ENCODE data around the gene MTMR4.
"Not testable (repeated sequence)": the region's sequence is repeated elsewhere in the genome, so short reads cannot be mapped to it uniquely, and the experiment has no call there.

The MTMR4 gene

DNA sequence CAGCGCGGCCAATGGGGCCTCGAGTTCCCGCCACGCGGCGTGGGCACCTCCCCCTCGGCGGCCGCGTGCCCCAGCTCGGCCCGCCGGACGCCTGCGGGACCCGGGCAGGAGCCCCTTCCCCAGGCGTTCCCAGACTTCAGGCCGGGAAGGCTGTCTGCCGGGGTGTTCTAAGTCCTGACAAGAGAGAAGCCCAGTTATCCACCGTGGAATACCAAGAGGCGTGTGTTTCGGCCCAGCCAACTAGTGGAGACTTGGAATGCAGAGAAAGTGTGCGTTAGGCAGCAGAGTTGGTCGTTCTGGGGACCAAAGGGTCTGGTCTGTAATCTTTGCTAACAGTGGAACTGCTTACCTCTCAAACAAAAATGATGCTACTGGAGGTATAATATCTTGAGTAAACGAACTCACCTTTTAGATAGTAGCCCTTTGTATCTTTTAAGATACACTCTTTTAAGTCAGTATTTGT, 26.0 kb downstream of the MTMR4 start:
- no peak for DNase-seq

DNA sequence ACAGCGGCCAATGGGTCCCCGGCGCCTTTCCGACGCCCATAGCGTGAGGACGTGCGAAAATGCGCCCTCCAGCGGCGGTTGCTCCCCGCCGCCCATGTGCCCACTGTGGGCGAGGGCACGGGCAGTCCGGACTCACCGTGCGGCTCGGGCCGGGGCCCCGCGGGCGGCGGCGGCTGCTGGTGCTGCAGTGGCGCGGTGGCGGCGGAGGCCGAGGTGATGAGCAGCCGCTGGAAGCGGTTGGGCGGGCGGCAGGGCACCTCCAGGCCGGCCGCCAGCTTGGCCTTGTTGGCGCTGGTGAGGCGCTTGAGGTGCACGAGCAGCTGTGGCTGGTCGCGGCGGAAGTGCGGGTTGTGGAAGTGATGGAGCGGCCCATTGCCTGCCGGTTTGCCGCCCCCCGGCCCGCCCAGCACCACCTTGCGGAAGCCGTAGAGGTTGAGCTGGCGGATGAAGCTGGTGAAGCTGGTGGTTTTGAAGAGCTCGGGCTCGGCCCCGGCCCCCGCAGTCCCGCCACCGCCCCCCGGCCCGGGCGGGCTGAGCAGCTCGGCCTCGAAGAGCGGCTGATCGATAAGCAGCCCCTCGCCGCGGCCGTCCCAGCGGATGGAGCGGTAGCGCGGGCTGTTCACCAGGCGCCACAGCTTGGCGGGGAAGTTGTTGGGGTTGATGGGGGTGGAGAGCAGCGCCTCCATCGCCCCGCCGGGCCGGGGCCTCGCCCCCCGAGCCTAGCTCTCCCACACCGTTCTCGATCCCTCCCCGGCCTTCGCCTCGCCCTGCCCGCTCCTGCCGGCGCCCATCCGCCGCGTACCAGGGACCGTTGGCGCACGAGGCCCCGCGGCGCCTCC, 26.6 kb downstream of the MTMR4 start, which contains the start of gene HSF5:
HSF5 (minus strand) TSS at position 820 of the 839 bp plus-strand sequence; CDS start at position 686, 134 bp downstream.
- DNase-seq = no peak

DNA sequence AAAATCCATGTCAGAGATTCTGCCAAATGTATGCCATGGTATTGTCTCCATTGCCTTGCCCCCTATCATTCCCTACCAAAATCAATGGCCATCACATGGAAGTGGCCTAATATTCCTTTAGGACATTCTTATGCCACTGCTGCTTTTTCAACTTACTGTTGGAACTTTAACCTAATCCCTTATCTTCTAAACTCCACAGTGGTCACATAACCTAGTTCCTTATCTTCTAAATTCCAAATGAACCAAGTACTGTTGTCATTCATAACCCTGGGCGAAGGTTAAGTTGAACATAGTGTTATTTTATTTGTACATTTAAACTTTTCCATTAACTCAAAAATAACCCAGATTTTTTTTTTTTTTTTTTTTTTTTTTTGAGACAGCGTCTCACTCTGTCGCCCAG, 29.8 kb downstream of the MTMR4 start:
- DNase-seq = no peak

DNA sequence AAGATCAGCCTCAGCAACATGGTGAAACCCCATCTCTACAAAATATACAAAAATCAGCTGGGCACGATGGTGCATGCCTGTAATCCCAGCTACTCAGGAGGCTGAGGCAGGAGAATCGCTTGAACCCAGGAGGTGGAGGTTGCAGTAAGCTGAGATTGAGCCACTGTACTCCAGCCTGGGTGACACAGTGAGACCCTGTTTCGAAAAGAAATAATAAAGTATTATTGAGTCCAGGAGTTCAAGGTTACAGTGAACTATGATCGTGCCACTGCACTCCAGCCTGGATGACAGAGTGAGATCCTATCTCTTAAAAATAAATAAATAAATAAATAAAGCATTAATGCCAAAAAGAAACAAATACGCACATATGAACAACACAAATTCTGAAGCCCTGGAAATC, 32.6 kb downstream of the MTMR4 start:
- not testable (repeated sequence) for DNase-seq

DNA sequence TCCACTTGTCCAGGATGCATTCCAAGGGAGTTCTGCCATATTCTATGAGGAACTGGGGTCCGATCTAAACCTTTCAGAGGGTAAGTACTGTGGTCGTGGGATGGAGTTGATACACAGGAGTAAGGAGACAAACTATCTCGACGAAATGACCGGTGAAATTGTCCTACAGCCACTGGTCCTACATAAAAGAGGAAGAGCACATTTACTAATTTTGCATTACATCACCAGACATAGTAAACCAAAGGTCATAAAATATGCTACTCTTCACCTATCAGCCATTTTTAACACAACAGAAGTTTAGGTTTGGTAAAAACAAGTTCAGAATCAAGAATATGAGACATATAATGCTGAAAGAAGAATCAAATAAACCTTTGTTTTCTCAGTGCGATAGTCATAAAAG, 34.3 kb downstream of the MTMR4 start:
- DNase-seq = no peak

DNA sequence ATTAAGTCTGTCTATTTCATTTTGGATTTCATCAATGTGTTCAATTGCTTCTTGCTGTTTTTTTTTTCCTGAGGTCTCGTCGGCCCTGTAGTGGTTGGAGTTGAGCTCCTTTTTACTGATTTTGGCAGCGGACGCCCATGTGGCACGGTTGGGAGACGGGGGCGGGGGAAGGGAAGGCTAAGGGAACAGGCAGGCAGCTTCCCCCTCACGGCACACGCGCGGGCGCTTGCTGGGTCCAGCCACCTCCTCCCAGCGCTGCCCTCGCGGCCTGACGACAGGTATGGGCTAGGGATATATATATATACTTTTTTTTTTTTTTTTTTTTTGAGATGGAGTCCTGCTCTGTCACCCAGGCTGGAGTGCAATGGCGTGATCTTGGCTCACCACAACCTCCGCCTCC, 37.6 kb downstream of the MTMR4 start:
- no peak for DNase-seq

DNA sequence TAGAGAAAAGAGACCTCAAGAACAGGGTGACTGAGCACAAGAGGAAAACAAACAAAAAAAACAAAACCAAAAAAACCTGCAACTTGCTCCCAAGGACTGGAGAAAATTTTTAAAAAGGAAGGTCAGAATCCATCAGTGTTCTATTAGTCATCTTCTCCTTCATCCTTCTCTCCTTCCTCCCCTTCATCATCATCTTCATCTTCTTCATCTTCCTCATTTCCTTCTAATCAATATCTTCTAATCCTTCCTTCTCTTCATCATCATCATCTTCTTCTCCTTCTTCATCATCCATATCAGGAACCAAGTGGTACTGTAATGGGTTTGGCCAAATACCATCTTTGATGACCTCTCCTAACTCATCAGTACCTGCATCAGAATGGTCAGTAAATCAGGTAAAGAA, 38.5 kb downstream of the MTMR4 start:
- DNase-seq = no peak

DNA sequence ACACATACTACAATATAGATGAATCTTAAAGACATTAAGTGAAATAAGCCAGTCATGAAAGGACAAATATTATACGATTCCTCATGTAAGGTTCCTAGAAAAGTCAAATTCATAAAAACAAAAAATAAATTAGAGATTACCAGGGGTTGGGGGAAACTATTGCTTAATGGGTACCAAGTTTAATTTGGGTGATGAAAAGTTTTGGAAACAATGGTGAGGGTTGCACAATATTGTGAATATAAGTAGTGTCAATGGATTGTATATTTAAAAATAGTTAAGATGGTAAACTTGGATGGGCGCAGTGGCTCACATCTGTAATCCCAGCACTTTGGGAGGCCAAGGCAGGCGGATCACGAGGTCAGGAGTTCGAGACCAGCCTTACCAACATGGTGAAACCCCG, 44.1 kb downstream of the MTMR4 start:
- DNase-seq = no peak

DNA sequence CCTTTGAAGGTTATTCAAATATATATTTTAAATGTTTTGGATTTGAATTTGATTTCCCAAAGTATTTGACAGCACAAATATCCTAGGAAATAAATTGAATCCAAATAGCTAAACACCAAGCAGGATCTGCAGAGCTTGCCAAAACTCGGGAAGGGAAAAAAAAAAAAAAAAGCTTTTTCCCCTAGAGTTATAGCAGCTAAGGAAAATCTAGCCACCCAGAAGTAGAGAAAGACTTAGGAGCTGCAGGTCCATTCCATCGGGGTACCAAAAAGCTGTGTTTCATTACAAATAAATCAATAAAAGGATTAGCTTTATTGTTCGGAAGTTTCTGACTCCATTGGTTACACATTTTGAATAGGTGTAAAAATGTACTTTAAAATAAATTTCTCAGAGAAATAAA, 45.5 kb downstream of the MTMR4 start:
- no peak for DNase-seq

DNA sequence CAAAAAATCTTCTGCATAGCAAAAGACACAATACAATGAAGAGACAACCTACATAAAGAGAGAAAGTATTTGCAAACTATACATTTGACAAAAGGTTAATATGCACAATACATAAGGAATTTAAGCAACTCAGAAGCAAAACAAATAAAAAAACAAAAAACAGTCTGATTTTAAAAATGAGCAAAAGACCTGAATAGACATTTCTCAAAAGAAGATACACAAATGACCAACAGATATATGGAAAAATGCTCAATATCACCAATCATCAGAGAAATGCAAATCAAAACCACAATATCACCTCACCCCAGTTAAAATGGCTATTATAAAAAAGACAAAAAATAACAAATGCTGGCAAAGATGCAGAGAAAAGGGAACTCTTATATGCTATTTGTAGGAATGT, 58.9 kb downstream of the MTMR4 start:
- DNase-seq = no peak

DNA sequence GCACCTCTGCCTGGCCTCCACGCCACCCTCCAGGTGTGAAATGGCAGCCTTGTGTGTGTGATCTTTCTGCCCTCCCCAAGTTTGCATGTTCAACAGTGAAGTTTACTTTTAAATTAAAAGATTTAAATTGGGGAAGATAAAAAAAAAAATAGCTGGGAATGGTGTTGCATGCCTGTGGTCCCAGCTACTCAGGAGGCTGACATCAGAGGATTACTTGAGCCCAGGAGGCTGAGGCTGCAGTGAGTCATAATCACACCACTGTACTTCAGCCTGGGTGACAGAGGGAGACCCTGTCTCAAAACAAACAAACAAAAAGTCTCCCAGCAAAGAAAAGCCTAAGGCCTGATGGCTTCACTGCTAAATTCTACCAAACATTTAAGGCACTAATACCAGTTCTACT, 61.7 kb downstream of the MTMR4 start:
- DNase-seq = no peak

DNA sequence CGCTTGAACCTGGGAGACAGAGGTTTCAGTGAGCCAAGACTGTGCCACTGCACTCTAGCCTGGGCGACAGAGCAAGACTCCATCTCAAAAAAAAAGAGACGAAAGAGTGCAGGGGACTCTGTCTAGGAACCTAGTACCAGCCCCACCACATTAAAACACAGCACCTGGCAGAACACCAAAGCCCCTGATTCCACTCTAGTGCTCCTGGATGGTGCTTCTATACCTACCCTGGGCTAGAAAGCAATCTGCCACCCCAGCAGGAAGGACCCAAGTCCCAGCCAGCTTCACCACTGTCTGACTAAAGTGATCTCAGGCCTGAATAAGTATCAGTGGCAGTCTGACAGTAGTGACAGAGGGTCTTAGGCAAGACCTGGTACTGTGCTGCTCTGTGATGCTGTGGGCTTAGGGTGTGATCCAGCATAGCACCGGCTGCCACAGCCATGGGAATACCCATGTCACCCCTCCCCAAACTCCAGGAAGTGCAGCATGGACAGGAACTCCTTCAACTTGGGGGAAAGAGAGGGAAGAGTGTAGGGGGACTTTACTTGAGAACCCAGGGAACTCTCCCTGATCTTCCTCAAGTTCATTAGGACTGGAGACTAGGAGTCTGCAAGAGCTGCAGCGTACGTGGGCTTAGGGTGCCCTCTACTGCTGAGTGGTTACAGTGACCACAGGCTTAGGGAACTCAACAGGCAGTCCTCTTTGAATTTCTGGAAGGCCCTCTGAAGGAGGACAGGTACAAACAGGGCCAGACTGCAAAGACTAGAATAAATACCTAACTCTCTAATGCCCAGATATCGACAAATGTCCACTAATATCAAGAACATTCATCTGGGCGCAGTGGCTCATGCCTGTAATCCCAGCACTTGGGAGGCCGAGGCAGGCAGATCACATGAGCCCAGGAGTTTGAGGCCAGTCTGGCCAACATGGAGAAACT, 67.1 kb downstream of the MTMR4 start:
- peak; percentile 57 for DNase-seq

DNA sequence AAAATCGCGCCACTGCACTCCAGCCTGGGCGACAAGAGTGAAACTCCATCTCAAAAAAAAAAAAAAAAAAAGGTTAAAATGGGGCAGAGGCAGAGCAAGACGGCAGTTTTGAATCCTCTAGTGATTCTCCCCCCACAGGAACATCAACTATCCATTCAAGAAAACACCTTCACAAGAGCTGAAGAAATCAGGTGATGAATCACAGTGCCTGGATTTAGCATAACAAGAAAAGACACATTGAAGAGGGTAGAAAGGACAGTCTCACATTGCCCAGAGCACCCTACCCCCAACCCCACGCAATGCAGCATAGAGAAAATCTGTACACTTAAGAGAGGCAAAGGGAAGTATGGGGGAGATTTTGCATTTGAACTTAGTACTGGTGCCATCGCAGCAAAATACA, 68.4 kb downstream of the MTMR4 start:
- no peak for DNase-seq
